ENCODE results near the gene TRABD2B.

Gene TRABD2B

GRCh38 chr1:47759251-47759935 lies 237.8 kb downstream of the TRABD2B start:
- TF ChIP-seq, protein P1, sequence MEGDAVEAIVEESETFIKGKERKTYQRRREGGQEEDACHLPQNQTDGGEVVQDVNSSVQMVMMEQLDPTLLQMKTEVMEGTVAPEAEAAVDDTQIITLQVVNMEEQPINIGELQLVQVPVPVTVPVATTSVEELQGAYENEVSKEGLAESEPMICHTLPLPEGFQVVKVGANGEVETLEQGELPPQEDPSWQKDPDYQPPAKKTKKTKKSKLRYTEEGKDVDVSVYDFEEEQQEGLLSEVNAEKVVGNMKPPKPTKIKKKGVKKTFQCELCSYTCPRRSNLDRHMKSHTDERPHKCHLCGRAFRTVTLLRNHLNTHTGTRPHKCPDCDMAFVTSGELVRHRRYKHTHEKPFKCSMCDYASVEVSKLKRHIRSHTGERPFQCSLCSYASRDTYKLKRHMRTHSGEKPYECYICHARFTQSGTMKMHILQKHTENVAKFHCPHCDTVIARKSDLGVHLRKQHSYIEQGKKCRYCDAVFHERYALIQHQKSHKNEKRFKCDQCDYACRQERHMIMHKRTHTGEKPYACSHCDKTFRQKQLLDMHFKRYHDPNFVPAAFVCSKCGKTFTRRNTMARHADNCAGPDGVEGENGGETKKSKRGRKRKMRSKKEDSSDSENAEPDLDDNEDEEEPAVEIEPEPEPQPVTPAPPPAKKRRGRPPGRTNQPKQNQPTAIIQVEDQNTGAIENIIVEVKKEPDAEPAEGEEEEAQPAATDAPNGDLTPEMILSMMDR (IDR thresholded peaks at IDR 0.05; ENCODE audit: low read depth, low read length), result no peak
- no peak for DNase-seq (ENCODE audit: low read depth, low spot score)
- H3K4me3 ChIP-seq (ENCODE audit: low read depth, low read length), result no peak overlapping the region
- in situ Hi-C loops (cut with HindIII; ENCODE audit: low sequenced_read_pairs), result no loop called here

DNA sequence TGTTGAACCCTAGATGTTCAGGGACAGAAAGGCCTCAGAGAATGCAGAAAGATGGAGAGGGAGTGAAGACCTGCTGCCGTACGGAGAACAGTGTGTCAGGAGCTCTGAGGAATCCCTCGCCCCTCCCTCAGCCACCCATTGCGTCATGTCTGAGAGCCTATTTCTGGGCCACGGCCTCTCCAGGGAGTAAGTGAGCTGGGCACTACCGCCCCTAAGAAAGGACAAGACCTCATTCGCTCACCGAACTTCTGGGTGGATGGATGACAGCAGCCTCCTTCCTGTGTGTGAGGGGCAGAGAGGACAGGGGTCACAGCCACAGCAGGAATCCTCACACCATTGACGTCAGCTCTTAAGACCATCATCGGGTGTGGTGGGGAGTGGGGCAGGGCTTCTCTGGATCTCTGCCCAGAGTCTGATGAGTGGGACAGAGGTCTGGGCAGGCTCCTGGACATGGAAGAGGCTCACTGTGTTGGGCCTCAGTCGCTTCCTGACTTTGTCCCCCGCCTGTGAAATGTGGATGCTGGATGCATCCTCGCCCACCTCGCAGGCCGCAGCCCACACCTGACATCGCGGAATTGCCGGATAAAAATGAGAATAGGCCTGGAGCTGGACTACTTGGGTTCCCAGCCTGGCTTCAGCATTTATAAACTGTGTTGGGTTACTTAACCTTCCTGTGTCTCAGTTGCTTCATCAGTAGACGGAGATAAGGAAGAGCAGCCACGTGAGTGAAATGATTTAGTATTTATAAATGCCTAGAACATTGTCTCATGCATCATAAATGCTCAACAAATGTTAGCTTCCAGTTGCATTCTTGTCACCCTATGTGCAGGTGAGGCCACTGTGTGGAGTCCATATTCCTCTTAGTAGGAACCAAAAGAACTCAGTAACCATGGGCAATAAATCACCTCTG lies 238.6 kb downstream of the TRABD2B start:
- peak; percentile 91 for DNase-seq (ENCODE audit: low read depth, low spot score)
- H3K4me3 ChIP-seq (ENCODE audit: low read depth, low read length), result no peak overlapping the region
- TF ChIP-seq, protein P1 (IDR thresholded peaks at IDR 0.05; ENCODE audit: low read depth, low read length), result no peak
- in situ Hi-C loops (cut with HindIII; ENCODE audit: low sequenced_read_pairs), result no loop called here

DNA sequence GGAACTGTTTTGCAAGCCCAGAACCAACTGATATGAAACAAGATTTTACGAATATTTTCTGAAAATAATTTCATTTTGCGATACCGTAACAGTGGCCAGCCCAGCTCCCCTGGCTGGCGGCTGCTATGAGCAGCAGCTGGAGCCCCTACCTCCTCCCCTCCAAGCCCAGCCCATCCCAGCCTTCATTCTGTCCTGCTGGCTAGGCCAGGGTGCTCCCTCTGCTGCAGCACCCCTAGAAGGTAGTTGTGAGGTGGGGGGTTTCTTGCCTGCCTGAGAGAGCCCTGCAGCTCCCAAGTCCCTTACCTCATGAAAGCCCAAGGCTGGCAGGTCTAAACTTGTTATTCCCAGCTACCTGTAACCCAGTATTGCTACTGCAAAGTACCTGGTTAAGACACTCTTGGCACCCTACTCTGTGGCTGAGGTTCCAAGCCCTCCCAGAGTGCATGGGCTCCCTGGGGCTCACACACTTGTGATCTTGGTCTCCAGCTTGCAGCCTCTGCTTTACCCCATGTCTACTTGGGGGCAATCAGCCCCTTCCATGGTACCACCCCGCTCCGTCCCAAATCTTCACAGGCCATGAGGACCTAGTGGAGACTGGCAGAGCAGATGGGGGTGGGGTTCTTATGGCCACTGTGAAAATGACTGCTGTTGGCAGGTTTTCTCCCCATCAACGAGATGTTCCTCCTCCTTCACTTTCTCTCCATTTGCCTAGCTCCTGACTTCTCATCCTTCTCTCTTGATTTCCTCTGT lies 239.8 kb downstream of the TRABD2B start:
- DNase-seq (ENCODE audit: low read depth, low spot score), result no peak
- H3K4me3 ChIP-seq (ENCODE audit: low read depth, low read length), result no peak overlapping the region
- TF ChIP-seq, protein P1 (IDR thresholded peaks at IDR 0.05; ENCODE audit: low read depth, low read length), result no peak
- in situ Hi-C loops (cut with HindIII; ENCODE audit: low sequenced_read_pairs), result no loop called here

DNA sequence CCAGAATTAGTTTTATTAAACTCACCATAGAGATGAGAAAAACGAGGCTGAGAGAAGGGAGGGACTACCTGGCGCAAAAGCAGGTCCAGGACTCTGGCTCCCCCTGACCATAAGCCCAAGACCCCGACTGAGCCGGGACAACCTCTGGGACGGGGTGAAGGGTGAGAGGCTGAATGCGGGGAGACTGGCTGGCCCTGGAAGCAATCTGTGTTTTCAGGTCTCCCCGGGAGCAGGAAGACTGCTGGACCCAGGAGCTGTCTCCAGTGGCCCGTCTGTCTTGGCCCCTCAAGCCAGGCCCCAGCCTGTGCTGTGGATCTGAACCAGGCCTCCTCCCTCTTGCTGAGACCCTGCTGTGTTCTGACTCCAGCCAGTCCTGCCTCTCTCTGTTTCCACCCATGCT lies 240.8 kb downstream of the TRABD2B start:
- H3K4me3 ChIP-seq (ENCODE audit: low read depth, low read length), result no peak overlapping the region
- in situ Hi-C loops (cut with HindIII; ENCODE audit: low sequenced_read_pairs), result no loop called here
- no peak for DNase-seq (ENCODE audit: low read depth, low spot score)
- TF ChIP-seq, protein P1 (IDR thresholded peaks at IDR 0.05; ENCODE audit: low read depth, low read length), result no peak

DNA sequence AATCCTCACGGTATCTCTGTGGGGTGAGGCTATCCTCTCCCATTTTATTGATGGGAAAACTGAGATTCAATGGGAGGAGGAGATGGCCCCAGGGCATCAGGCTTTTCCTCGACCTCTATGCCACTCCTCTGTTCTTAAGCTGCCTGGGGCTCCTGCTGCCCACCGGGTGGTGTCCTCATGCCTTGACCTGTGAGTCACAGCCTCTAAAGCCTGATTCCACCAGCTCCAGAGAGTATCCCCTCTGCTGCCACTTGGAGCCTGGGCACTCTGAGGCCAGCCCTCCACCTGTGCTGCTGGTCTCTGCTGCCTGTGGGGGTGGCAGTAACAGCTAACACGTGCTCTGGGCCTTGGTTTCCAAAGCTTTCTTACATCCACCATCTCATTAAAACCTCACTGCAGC lies 241.2 kb downstream of the TRABD2B start:
- DNase-seq (ENCODE audit: low read depth, low spot score), result no peak
- TF ChIP-seq, protein P1 (IDR thresholded peaks at IDR 0.05; ENCODE audit: low read depth, low read length), result no peak
- H3K4me3 ChIP-seq (ENCODE audit: low read depth, low read length), result no peak overlapping the region
- in situ Hi-C loops (cut with HindIII; ENCODE audit: low sequenced_read_pairs), result no loop called here

Measured in astrocyte of the spinal cord (primary cell).